Heart left ventricle (tissue), 16 donors: ENCODE results near the gene RPTOR. TPM values are rescaled to one million over a fixed set of nuclear protein-coding genes. Genes with fewer than 3 reads are reported as not detected.
A peak's percentile ranks its signal among the peaks of the same experiment; 100 is the strongest.
"Not testable (repeated sequence)": the region's sequence is repeated elsewhere in the genome, so short reads cannot be mapped to it uniquely, and the experiment has no call there.

Source experiments
- ATAC-seq, 4 donors: fragments of 200-7000 bp; cut with Tn5 transposase; one replicate each; pipeline ENCODE4 v1.9.1; 2020 to 2022; ENCODE audit warnings: moderate library complexity in 4 of 4, mild to moderate bottlenecking in 3 of 4, moderate number of reproducible peaks in 1 of 4
- DNase-seq, 5 donors: peaks; one replicate each; pipeline ENCODE4 v3.0.0-alpha.2; 2020
- H3K27ac ChIP-seq, 12 donors: fragments of 200-600 bp; sonication (generic) in 4 of 12; one replicate each; pipeline versions ENCODE4 v1.5.0 to v1.8.0; 2016 to 2022; ENCODE audit warnings: mild to moderate bottlenecking in 2 of 12
- H3K27me3 ChIP-seq, 9 donors: fragments of 200-600 bp; sonication (generic) in 2 of 9; one replicate each; pipeline versions ENCODE4 v1.5.1 to v1.8.0; 2016 to 2022; ENCODE audit warnings: mild to moderate bottlenecking in 3 of 9
- H3K36me3 ChIP-seq, 9 donors: fragments of 200-600 bp; sonication (generic) in 2 of 9; one replicate each; pipeline versions ENCODE4 v1.5.0 to v1.8.0; 2018 to 2022; ENCODE audit warnings: mild to moderate bottlenecking in 2 of 9
- H3K4me1 ChIP-seq, 12 donors: fragments of 200-600 bp; sonication (generic) in 4 of 12; one replicate each; pipeline versions ENCODE4 v1.5.0 to v1.8.0; 2016 to 2022; ENCODE audit warnings: mild to moderate bottlenecking in 3 of 12
- H3K4me3 ChIP-seq, 12 donors: fragments of 200-600 bp; sonication (generic) in 4 of 12; one replicate each; pipeline versions ENCODE4 v1.5.0 to v1.8.0; 2017 to 2022; ENCODE audit warnings: mild to moderate bottlenecking in 9 of 12, moderate library complexity in 4 of 12
- H3K9me3 ChIP-seq, 12 donors: fragments of 200-600 bp; sonication (generic) in 4 of 12; one replicate each; pipeline versions ENCODE4 v1.5.0 to v1.8.0; 2016 to 2022; ENCODE audit warnings: mild to moderate bottlenecking in 1 of 12
- POLR2A ChIP-seq, 2 donors: fragments of 450-650 bp; IDR thresholded peaks; one replicate each; pipeline ENCODE4 v1.6.1; 2017; ENCODE audit warnings: antibody characterized with exemption in 2 of 2, mild to moderate bottlenecking in 2 of 2, moderate library complexity in 2 of 2
- WGBS, 4 donors: extraction: QIAGEN DNeasy Blood & Tissue Kit in 2 of 4; methylation state at CpG; one replicate each; pipeline versions ENCODE4 v1.1.5 to v1.1.7; 2013 to 2018; 5-methylcytosine and 5-hydroxymethylcytosine counted together
- intact Hi-C, 10 donors: fragments of 100-400 bp; cut with DNase I; formaldehyde crosslinking; loops; one replicate each; pipeline versions ENCODE4 v1.11.1 to v1.14.2; 2022
- polyA plus RNA-seq, 2 donors: library from polyadenylated mRNA; stranded (reverse); fragments of 200-250 nt; gene quantifications; one replicate each; pipeline ENCODE4 v1.2.3, GENCODE V29; 2013
- total RNA-seq, 9 donors: library from RNA; depleted of rRNA in 2 of 9; stranded (reverse); fragments of >200 nt in 2 of 9; fragmentation: NEBNext Ultra II Directional in 3 of 9; extraction: Animal tissue kit (Norgen Biotek cat#: 25700) in 3 of 9; gene quantifications; one replicate each; pipeline versions ENCODE4 v1.1.0 to v1.2.4, GENCODE V29; 2016 to 2023
- TF ChIP-seq, protein P1 (sequence below), 12 donors: fragments of 200-600 bp; sonication (generic) in 4 of 12; IDR thresholded peaks; one replicate each; pipeline versions ENCODE4 v1.5.0 to v1.8.0; 2018 to 2022; ENCODE audit warnings: antibody characterized with exemption in 12 of 12, mild to moderate bottlenecking in 5 of 12
- donor health status: ischemic (EF 13 %, LVEDD 7.1; RV severe dilation, severe dysfunction).
- donor health status: healthy with polysubstance abuse.
- donor health status: DM: no; HTN: yes; CAD: no.
- donor health status: DM: no; HTN: no; CAD: no.
- donor health status: ischemic (EF 25% LVEDD 6.9; RV normal size, moderate dysfunction).
- donor health status: ischemic (EF 25% LVEDD 5.7; RV mildly dilated, moderate dysfunction).
- donor health status: healthy.
- donor health status: DM: yes; HTN: yes; CAD: no.
- donor health status: ischemic (EF 35%, LVEDD 5.7; RV mildly dilated, moderate dysfunction).
- donor health status: nonischemic (EF 11% LVEDD 7.7; RV severe dilation, severe dysfunction).
- donor health status: DM: yes; HTN: yes; CAD: no.
- donor health status: PGD.
- donor health status: ischemic (EF 29% LVEDD 5.4; RV normal size, mild dysfunction).
- donor health status: nonischemic (EF 23%, LVEDD 6.1; RV moderate dilation, normal function).

Gene RPTOR
- total and polyA plus RNA-seq, 11 donors = 14.7 to 31.7 (median 26.0) TPM

DNA sequence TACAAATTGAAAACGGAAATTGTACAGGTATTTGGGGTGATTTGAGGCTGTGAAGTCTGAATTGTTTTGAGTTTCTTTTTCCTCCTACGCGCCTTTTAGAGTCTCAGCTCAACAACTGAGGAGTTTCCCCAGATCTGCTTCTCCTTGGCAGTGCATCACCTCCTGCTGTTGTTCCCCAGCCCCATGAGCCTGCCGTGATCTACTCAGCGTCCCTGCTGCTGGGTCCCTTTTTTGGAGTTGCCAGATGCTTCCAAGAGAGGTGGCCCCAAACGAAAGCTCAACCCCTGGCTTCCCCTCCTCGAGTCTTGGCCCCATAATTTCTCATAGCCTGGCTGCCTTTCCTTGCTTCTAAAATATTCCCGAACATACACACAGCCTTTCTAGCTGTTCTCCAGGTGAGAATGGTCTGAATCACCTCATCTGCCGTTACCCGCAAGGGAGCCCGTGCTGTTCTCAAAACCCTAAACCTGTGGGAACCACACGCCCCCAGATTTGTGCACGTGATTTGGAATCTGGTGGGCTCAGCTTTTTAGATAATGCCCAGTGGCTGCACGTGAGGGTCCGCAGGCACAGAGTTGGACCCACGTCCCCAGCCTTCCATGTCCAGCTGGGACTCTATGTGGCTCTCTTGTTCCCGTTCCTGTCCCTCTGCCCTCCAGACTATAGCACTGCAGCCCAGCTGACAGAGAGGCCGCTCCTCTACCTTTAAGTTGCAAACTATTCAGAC is 267.9 kb downstream of the RPTOR start:
- peak overlapping the region in 1 of 12 donors; percentile 17 for H3K27ac ChIP-seq
- TF ChIP-seq POLR2A (IDR thresholded peaks at IDR 0.05) = no peak
- TF ChIP-seq, protein P1, sequence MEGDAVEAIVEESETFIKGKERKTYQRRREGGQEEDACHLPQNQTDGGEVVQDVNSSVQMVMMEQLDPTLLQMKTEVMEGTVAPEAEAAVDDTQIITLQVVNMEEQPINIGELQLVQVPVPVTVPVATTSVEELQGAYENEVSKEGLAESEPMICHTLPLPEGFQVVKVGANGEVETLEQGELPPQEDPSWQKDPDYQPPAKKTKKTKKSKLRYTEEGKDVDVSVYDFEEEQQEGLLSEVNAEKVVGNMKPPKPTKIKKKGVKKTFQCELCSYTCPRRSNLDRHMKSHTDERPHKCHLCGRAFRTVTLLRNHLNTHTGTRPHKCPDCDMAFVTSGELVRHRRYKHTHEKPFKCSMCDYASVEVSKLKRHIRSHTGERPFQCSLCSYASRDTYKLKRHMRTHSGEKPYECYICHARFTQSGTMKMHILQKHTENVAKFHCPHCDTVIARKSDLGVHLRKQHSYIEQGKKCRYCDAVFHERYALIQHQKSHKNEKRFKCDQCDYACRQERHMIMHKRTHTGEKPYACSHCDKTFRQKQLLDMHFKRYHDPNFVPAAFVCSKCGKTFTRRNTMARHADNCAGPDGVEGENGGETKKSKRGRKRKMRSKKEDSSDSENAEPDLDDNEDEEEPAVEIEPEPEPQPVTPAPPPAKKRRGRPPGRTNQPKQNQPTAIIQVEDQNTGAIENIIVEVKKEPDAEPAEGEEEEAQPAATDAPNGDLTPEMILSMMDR (IDR thresholded peaks at IDR 0.05) = no peak
- ATAC-seq (no peak), DNase-seq (peak in 1 of 5 donors; percentile 20)
- H3K9me3 ChIP-seq = peaks cover 0 to 6% (median 0%) of the 10 kb centered on the region in 12 donors
- intact Hi-C loops = no loop called here
- peaks cover 0 to 7% (median 0%) of the 10 kb centered on the region in 9 donors for H3K36me3 ChIP-seq
- 93 to 95% (median 94%) methylated on average over 18 of the region's 18 CpGs for WGBS, 4 donors
- no peaks in the 10 kb centered on the region for H3K27me3 ChIP-seq
- H3K4me3 ChIP-seq = no peak overlapping the region
- no peaks in the 10 kb centered on the region for H3K4me1 ChIP-seq

DNA sequence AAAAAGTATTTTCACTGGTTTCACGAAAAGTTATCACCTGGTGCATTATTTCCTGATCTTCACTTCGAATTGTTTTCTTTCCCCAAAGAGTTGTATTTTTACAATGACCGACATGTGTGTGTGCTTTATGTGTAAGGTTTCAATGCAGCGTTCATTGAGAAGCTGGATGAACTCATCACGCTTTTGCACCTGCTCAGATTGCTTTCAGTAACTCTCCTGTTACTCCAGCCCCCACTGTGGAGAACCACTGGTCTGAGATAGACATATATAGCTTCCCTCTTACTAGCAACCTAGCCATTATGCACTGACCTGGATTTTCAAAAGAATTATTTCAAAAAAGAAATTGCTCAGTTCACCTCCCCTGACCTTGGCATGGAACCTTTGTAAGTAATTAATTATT is 268.7 kb downstream of the RPTOR start:
- intact Hi-C loops = no loop called here
- no peak for TF ChIP-seq POLR2A (IDR thresholded peaks at IDR 0.05)
- TF ChIP-seq, protein P1 (IDR thresholded peaks at IDR 0.05) = no peak
- ATAC-seq (no peak), DNase-seq (no peak)
- Histone ChIP-seq H3K4me3 (no peak overlapping the region), H3K27ac (no peak overlapping the region), H3K36me3 (peaks cover 0 to 5% (median 0%) of the 10 kb centered on the region in 9 donors), H3K4me1 (no peaks in the 10 kb centered on the region), H3K9me3 (no peaks in the 10 kb centered on the region), H3K27me3 (no peaks in the 10 kb centered on the region)
- WGBS, 4 donors = 95 to 97% (median 95%) methylated on average over 5 of the region's 5 CpGs

DNA sequence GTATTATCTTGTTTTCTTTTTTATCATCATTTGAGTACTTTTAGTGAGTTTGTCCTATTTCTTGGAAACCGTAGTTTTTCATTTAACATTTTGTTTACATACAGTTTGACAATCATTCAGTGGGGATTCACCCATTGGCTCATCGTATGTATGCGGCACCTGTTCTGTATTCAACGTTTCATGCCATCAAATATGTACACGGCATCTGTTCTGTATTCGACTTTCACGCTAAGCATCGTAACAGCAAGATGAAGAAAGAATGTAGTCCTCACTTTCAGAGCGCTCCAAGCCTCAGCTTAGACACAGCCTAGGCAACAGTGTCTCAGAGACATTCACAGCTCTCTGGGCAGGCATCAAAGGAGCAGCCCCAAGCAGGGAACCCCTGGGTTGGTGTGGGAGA is 269.9 kb downstream of the RPTOR start:
- Histone ChIP-seq H3K9me3 (no peaks in the 10 kb centered on the region), H3K36me3 (peaks cover 0 to 5% (median 0%) of the 10 kb centered on the region in 9 donors), H3K27me3 (no peaks in the 10 kb centered on the region), H3K27ac (no peak overlapping the region), H3K4me1 (peaks cover 0 to 8% (median 0%) of the 10 kb centered on the region in 12 donors), H3K4me3 (no peak overlapping the region)
- TF ChIP-seq, protein P1 (IDR thresholded peaks at IDR 0.05) = no peak
- 96 to 97% (median 96%) methylated on average over 9 of the region's 9 CpGs for WGBS, 4 donors
- DNase-seq (peak in 1 of 5 donors; percentile 7), ATAC-seq (no peak)
- intact Hi-C loops = no loop called here

DNA sequence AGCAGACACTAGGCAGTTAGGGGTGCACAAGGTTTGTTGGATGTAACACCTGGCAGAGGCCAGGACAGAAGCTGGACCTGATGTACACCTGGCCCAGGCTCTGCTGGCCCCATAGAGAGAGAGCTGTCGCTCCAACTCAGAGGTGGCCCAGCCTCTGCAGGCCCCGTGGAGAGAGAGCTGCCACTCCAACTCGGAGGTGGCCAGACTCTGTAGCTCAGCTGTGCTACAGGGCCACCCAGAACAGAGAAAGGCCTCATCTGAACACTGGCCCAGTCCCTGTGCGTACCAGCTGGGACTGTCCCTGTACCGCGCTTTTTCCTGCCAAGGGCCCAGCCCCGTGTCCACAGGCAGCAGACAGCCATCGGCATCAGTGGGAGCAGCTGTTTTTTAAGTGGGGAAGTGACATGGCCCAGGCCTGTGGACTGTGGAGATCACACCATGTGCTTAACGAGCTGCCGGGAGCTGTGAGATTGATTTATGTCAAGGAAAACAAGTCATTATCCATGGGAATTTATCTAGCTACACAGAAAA is 270.6 kb downstream of the RPTOR start:
- 80 to 88% (median 84%) methylated on average over 9 to 10 of the region's 10 CpGs for WGBS, 4 donors
- TF ChIP-seq, protein P1 (IDR thresholded peaks at IDR 0.05) = no peak
- no peak for TF ChIP-seq POLR2A (IDR thresholded peaks at IDR 0.05)
- Histone ChIP-seq H3K4me1 (peaks cover 0 to 8% (median 0%) of the 10 kb centered on the region in 12 donors), H3K27ac (no peak overlapping the region), H3K9me3 (no peaks in the 10 kb centered on the region), H3K27me3 (no peaks in the 10 kb centered on the region), H3K4me3 (no peak overlapping the region), H3K36me3 (peaks cover 0 to 5% (median 0%) of the 10 kb centered on the region in 9 donors)
- peak in 1 of 5 donors; percentile 20 for DNase-seq
- peak in 1 of 4 donors; percentile 31 for ATAC-seq
- intact Hi-C loops = no loop called here

DNA sequence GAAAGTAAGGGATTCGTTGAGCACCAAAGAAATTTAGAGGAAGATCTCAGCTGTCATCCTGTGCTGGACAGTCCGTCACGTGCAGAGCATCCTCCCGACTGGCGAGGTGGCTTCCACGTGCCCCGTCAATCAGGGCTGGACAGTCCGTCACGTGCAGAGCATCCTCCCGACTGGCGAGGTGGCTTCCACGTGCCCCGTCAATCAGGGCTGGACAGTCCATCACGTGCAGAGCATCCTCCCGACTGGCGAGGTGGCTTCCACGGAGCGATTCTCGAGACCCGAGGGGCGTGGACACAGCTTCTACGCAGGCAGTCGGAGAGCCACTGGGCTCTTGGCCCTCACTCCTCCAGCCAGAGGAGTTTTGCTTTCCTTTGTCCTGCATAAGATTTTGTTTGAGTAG is 271.1 kb downstream of the RPTOR start:
- peak in 1 of 5 donors; percentile 33 for DNase-seq
- ATAC-seq, H3K27me3 ChIP-seq, H3K4me1 ChIP-seq, H3K27ac ChIP-seq, H3K4me3 ChIP-seq, H3K9me3 ChIP-seq, intact Hi-C loops, H3K36me3 ChIP-seq: not testable (repeated sequence)
- WGBS, 4 donors = 93 to 96% (median 95%) methylated on average over 22 to 23 of the region's 23 CpGs
